Hematopoietic multipotent progenitor cell (in vitro differentiated cells): ENCODE results near the gene SMAP2. TPM values are rescaled to one million over a fixed set of nuclear protein-coding genes. Genes with fewer than 3 reads are reported as not detected.
"Not testable (repeated sequence)": the region's sequence is repeated elsewhere in the genome, so short reads cannot be mapped to it uniquely, and the experiment has no call there.

Experiments
- DNase-seq, 3 donors: peaks; one replicate each; pipeline ENCODE4 v3.0.0-alpha.2; 2011 to 2015; ENCODE audit warnings: low read depth in 2 of 3, low spot score in 2 of 3
- total RNA-seq: library from RNA; depleted of rRNA; stranded (reverse); fragments of >200 nt; gene quantifications from one replicate; pipeline ENCODE4 v1.2.3, GENCODE V29; 2012

SMAP2 gene
- total RNA-seq, result 42.8 TPM

DNA sequence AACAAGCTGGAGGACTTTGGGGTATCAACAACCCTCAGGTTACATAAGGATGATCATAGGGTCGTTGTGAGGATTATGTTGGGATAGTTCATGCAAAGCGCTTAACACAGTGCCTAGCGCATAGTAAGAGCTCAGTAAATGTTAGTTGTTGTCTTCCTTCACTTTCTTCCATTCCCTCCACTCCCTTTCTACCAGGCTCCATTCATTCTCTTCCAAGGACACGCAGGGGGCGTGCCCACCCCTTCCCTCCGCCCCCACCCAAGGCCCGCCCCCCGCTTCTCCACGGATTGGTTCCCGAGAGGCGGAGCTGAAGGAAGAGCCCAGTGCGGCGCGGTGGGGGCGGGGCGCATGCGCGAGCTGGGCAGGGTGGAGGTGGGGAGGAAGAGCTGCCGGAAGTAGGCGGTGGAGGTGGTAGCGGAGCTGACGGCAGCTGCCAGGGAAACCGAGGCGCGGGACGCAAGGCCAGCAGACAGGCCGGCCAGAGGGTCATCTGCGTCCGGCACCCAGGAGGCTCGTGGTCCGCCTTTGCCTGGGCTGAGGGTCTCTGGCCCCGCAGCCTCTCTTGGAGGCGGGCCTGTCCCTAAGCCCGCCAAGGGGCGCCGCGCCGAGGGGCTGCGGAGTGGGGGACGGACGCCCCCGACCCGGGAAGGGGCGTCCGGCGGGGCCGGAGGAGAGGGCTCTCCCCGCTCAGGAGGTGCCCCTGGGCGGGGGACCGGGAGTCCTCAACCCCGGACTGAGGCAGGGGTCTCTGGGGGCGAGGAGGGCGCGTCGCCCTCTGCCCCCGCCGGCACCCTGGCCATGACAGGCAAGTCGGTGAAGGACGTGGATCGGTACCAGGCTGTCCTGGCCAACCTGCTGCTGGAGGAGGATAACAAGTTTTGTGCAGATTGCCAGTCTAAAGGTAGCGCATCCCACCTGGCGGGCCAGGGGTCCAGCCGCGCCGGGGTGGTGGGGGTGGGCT, at the start of gene SMAP2:
Gene SMAP2 (plus strand): TSS at position 405 of the 961 bp plus-strand sequence. CDS start 394 bp downstream, at position 799.
- DNase-seq, result peak; percentile 86 to 96 (median 94)

DNA sequence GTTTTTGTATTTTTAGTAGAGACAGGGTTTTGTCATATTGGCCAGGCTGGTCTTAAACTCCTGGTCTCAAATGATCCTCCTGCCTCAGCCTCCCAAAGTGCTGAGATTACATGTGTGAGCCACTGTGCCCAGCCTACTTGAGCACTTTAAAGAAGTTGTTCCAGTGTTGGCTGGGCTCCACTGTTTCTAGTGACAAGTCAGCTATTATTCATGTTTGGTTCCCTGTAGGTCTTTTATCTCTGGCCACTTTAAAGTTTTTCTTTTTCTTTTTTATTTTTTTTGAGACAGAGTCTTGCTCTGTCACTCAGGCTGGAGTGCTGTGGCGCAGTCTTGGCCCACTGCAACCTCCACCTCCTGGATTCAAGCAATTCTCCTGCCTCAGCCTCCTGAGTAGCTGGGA, 42.1 kb upstream of the SMAP2 start:
- not testable (repeated sequence) for DNase-seq

DNA sequence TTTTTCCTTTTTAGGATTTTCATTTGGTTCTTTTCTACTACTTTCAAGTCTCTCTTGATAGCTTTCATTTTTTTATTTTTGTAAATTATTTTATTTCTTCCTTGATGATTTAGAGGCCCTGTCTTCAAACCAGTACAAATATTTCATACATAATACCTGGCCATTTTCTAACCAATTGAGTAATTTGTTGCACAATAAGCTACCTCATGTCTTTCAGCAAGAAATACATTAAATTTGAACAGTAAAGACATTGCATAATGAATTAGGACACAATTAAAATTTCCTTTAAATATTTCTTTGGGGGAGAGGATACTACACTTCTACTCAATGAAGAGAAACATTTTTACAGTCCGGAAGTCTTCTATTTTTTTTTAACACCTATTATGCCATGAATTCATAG, 40.8 kb upstream of the SMAP2 start:
- DNase-seq, result no peak

DNA sequence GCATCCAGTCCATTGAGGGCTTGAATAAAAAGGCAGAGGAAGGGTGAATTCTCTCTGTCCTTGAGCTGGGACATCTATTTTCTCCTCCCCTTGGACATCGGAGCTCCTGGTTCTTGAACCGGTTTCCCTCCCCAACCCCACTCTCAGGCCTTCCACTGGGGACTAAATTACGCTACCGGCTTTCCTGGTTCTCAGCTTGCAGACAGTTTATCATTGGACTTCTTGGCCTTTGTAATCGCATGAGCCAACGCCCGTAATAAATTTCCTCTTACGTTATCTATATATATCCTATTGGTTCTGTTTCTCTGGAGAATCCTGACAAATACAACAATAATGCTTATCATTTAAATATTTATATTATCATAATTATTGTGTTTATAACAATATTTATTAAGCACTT, 36.1 kb upstream of the SMAP2 start:
- DNase-seq, result no peak

DNA sequence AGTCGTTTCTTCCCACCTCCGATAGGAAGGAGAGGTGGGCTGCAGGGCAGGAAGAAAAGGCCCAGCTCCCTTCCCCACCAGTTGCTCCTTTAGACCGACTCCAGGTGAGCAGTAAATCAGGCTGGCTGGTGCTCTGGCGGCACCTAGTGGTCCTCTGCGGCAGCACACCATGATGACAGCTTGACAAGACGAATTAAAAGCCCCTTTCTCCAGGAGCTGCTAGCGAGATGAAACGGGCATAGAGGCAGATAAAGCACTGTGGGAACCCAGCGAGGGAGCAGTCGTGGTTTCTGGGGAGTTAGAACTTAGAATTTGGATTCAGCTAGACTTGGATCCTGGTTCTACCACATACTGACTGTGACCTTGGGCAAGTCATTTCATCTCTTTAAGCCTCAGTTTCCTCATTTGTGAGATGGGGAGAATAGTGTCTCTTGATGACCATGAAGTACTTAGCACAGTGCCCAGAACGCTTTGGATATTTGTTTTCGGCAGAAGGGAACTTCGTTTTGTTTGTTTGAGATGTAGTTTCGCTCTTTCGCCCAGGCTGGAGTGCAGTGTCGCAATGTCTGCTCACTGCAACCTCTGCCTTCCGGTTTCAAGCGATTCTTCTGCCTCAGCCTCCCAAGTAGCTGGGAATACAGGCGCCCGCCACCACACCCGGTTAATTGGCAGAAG, 34.6 kb upstream of the SMAP2 start:
- peak; percentile 76 to 92 (median 80) for DNase-seq

DNA sequence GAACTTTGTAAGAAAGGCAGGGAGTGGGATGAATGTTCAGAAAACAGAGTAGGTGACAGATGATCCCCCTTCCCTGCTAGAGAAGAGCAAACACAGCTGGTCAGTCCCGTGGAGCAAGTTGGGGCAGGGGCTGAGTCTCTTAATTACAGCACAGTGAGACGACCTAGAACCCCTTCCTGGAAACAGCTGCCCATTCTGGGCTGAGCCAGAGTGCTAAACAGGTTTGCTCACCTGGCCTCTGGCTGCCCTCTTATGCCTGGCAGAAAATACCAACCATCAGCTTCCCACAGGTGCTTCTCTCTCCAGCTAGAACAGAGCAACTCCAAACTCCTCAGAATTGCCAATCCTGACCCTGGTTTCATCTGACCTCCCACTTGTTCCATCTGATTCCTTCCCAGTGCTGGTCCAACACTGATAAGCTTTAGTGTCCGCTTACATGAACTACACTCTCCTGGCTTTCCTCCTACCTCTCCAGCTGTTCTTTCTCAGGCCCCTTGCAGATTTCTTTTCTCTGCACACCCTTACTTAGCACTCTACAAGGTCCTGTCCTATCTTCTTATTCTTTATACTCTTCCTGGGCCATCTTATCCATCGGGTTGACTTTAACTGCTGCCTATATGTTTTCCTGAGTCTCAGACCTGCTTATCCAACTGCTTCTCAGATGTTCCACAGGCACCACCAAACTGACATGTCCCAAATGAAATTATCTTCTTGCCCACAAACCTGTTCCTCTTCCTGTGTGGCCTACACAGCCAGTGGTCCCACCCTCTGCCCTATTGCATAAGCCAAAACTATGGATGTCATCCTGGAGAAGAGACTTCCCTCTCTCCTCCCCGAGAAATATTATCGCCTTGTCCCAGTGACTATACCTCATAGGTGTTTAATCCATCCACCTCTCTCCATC, 33.9 kb upstream of the SMAP2 start:
- no peak for DNase-seq

DNA sequence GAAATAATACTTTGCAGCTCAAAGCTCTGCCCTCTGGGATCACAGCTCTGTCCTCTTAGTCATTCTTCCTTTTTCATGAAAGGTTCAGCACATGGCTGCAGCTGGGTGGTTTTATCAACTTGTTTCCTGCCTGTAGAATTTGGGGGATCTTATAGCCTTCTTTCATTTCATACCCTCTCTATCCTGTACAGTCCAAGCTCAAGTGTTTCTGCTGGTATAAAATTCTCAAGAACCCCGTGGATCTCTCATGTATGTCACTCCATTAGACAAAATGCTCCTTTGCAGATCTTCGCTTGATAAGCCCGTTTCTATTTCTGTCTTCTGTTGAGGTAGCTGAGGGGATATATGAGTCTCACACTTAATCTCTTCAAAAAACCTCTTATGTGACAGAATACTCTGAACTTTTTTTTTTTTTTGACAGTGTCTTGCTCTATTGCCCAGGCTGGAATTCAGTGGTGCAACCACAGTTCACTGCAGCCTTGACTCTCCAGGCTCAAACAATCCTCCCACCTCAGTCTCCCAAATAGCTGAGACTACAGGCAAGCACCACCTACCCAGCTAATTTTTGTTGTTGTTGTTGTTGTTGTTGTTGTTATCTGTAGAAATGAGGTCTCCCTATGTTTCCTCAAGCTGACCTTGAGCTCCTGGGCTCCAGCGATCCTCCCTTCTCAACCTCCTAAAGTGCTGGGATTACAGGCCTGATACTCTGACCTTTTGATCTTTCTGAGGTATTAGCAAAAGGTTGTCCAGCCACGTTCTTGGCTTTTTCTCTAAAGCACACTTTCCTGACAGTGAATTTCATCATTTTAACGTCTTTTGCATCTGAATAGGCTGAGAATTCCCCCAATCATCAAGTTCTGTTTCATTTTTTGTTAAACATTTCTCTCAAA, 31.8 kb upstream of the SMAP2 start:
- peak in 1 of 3 donors; percentile 13 for DNase-seq

DNA sequence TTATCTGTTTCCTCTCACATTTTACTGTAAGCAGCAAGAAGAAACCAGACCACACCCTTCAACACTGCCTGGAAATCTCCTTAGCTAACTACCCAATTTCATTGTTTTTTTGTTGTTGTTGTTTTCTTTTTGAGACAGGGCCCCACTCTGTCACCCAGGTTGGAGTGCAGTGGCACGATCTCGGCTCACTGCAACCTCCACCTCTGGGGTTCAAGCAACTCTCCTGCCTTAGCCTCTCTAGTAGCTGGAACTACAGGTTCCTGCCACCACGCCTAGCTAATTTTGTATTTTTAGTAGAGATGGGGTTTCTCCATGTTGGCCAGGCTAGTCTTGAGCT, 31.2 kb upstream of the SMAP2 start:
- not testable (repeated sequence) for DNase-seq

DNA sequence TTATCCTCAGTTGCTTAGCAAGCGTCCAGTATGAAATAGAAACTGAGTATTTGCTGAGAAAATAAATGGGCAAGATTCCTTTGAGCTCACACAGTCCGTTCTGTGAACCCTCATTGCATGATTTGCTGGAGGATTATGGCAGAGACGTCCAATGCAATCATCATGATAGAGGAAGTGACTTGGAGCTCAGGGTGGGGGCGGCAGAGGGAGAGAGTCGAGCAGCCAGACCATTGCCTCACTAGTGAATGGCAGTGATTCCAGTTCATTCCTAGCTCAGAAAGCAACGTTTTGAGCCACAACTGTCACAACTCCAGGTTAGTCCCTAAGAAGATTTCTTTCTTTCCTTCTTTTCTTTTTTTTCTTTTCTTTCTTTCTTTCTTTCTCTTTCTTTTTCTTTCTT, 28.9 kb upstream of the SMAP2 start:
- peak in 1 of 3 donors; percentile 58 for DNase-seq

DNA sequence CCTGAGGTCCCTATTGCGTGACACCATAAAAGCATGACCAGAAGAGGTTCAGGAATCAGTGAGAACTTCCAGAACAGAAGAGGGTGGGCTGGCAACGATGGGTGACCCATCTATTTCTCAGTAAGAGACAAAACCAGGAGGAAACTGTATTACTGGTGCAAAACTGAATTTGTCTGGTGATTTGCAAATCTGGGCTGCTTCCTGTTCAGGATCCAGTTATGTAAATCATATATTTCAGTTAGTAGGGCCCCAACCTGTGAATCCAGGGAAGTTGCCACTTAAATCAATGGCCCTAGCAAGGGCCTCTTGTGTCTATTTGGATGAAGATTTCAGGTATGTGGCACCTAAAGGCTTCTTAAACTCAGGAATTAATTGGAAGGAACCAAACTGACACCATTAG, 23.1 kb upstream of the SMAP2 start:
- no peak for DNase-seq

DNA sequence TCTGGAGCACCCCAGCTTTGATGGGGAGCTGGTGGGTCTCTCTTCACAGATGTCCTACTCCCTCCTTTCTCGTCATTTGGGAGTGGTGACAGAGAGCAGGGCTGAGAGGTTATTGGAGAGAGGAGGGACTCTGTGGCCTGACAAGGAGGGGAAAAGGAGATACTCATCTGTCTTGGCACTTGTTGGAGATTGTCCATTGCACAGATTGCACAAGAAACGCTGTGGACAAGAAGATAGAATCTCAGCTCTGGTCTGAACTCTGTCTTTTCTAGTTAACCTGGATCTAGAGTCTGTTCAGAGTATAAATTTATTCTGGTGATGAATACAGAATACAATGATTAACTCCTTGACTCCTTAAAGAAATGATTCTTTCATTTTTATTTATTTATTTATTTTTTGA, 22.4 kb upstream of the SMAP2 start:
- no peak for DNase-seq

DNA sequence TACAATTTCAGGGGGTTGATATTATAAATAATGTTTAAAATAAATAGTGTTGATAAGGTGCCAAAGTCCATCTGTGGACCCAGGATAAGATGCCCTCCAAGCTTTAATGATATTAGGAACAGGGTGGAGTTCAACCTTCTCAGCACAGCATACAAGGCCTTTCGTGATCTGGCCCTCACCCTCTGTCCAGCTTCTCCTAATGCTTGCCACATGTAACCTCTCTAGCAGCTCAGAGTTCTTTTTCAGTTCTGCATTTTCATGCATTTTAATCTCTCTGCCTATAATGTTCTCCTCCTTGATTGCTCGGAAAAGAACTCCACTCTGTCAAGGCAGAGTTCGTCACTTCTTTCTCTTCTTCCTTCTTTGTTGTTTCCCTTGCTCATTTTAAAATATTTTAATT, 21.4 kb upstream of the SMAP2 start:
- DNase-seq, result no peak

DNA sequence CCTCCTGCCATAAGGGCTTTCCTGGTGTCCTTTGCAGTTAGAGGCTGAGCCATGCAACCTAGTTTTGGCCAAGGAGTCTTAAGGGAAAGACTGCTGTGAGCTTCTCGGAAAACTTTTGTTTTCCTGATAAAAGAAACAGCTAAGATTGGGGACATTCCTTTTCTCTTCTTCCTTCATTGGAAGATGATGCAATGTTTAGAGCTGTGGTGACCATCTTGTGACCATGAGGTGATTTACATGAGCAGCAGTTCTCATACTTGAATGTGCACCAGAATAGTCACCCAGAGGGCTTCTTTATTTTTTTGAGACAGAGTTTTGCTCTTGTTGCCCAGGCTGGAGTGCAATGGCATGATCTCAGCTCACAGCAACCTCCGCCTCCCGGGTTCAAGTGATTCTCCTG, 20.4 kb upstream of the SMAP2 start:
- DNase-seq, result no peak

DNA sequence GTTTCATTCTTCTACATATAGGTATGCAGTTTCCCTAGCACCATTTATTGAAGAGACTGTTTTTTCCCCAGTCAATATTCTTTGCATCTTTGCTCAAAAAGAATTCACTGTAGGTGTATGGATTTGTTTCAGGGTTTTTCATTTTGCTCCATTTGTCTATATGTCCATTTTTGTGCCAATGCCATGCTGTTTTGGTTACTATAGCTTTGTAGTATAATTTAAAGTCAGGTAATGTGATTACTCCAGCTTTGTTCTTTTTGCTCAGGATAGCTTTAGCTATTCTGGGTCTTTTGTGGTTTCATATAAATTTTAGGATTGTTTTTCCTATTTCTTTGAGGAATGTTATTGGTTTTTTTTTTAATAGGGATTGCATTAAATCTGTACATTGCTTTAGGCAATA, 15.9 kb upstream of the SMAP2 start:
- no peak for DNase-seq

DNA sequence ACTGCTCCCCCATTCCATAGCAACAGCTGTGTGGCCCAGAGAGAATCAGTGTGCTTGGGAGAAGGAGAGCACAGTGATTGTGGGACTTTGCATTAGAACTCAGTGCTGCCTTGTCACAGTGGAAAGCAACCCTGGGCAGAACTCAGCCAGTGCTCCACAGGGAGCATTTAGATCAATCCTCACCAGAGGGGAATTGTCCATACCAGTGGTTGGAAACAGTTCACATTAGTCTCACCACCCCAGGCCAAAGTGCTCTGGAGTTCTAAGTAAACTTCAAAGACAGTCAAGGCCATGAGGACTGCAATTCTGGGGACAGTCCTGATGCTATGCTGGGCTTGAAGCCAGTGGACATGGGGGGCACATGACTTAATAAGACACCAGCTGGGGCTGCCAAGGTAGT, 12.9 kb upstream of the SMAP2 start:
- DNase-seq, result no peak

DNA sequence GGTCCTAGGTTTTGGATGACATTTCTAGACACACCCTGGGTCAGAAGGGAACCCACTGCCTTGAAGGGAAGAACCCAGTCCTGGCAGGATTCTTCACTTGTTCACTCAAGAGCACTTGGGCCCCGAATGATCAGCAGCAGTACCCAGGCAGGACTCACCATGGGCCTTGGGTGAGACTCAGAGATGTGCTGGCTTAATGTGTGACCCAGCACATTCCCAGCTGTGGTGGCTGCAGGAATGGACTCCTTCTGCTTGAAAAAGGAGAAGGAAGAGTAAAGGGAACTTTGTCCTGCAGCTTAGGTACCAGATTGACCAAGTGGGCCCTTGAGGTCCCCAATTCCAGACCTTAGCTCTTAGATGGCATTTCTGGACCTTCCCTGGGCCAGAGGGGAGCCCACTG, 12.3 kb upstream of the SMAP2 start:
- no peak for DNase-seq

DNA sequence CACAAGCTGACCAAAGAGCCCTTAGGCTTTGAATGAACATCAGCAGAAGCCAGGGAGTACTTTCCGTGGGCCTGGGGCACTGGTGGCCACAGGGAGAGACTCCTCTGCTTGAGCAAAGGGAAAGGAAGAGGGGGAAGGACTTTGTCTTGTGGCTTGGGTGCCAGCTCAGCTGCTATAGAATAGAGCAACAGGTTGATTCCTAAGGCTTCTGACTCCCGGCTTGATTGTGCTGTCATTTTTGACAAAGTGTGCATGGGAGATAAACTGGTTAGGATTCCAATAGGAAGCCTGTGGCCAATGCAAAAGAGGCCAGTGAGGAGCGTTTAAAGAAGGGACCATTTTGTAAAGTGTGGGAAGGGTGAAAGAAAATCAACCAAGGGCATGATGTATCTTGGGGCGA, 11.9 kb upstream of the SMAP2 start:
- DNase-seq, result no peak

DNA sequence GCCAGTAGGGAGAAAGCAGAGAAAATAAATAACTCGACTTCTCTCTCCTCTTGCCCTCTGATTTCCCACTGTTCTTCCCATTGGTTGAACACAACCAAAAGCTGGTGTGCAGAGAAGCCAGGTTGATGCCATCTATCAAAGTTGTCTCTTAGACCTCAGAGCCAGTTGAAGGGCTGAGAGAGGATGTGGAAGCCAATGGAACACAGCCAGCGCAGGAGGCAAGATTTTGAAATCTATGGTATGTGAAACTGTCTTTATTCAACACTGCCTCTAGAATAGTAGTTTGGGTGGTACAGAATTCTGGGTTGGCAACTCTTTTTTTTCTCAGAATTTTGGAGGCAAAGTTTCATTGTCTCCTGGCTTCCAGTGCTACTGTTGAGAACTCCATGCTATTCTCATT, 11.3 kb upstream of the SMAP2 start:
- DNase-seq, result no peak

DNA sequence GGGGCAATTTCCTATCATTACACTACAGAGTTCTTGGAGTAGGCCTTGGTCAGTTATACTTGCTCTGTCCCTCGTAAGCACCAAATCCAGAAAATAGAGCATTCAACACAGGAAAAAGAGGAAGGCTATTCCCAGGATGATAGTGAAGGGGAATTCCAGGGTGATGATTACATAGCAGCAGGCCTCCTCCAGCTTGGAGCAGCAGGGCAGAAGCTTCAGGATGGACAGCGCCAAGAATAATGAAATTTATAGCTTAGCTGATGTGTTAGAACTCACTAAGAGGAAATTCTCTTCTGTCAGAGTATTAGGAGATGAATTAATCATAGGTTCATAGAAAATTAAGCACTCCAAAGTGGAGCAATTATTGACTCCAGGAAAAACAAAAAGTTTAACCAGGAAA, 10.8 kb upstream of the SMAP2 start:
- no peak for DNase-seq

DNA sequence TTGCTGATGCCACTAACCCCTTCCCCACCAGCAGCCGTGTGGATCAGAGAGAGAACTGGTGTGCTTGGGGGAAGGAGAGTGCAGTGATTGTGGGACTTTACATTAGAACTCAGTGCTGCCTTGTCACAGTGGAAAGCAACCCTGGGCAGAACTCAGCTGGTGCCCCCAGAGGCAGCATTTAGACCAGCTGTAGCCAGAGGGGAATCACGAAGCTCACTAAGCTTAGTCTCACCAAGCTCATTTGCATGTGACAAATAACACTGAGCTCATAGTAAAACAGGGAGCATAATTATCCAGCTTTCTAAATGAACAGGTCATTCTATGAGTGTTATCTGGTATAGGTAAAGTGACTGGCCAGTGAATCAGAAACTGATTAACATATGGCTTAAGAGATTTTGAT, 9.8 kb upstream of the SMAP2 start:
- DNase-seq, result peak in 1 of 3 donors; percentile 44
